Erythroblast (primary cell): ENCODE measurements around the gene TAC4.

Experiments used
- GATA1 ChIP-seq: IDR thresholded peaks from 2 replicates; pipeline ENCODE4 v1.6.1; 2011; ENCODE audit warnings: low read depth, mild to moderate bottlenecking, control low read depth, low read length, moderate library complexity
- POLR2A ChIP-seq: IDR thresholded peaks from 2 replicates; pipeline ENCODE4 v1.6.1; 2011; ENCODE audit warnings: mild to moderate bottlenecking, low read length

DNA sequence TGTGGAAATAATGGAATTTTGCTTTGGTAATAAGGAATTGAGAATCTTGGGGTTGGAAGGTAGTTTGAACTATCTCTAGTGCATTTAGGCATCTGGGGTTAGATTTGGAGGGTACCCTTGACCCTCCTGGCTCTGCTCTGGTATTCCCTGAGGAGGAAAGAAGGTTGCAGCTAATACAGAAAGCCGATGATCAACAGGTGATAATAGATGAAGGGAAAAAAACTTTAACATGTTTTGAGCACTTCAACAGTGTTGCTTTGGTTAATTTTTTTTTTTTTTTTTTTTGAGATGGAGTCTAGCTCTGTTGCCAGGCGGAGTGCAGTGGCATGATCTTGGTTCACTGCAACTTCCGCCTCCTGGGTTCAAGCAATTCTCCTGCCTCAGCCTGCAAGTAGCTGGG, 54.6 kb downstream of the TAC4 start:
- no peak for TF ChIP-seq POLR2A
- no peak for TF ChIP-seq GATA1
